ENCODE results near the gene SYTL1.

The SYTL1 gene

GRCh38 chr1:27380766-27381733 lies 39.2 kb downstream of the SYTL1 start:
- in situ Hi-C loops (cut with MboI; ENCODE audit: low sequenced_read_pairs): no loop called here

DNA sequence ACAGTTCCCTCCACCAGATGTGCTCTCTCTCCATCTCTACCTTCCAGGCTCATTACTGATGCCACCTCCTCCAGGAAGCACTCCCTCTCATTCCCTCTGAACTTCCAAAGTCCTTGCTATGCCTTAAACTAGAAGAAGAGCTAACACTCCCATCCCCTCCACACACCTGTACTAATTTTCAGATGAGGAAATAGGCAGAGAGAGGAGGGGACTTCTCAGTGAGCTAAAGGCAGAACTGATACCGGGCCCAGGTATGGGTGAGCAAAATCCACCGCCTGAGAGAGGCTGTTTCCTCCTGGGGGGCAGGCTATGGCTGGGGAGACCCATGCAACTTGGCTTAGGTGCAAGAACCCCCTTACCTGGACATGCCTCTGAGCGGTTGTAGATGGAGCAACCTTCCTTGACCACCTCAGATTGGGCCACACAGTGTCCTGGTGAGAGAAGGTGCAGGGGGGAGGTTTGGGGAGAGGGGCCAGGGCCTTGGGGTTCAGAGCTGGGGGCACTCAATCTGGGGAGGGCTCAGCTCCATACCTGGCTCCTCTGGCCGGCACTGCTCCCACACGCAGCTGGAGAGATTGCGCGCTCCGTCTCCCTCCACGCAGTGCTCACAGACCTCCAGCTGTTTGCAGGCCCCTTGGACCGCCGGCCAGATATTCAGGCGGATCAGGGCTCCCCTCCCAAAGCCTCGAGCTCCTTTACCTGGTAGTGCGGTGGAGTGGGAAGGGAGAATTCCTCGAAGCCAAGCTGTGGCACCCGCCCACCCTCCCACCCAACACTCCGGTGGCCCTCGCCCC lies 40.3 kb downstream of the SYTL1 start:
- in situ Hi-C loops (cut with MboI; ENCODE audit: low sequenced_read_pairs): no loop called here

GRCh38 chr1:27383039-27383605 lies 41.3 kb downstream of the SYTL1 start, which contains the start of gene CD164L2:
Gene CD164L2, minus strand, starts transcription at chr1:27383333. Its CDS starts 94 bp downstream, at chr1:27383239.
- in situ Hi-C loops (cut with MboI; ENCODE audit: low sequenced_read_pairs): no loop called here

DNA sequence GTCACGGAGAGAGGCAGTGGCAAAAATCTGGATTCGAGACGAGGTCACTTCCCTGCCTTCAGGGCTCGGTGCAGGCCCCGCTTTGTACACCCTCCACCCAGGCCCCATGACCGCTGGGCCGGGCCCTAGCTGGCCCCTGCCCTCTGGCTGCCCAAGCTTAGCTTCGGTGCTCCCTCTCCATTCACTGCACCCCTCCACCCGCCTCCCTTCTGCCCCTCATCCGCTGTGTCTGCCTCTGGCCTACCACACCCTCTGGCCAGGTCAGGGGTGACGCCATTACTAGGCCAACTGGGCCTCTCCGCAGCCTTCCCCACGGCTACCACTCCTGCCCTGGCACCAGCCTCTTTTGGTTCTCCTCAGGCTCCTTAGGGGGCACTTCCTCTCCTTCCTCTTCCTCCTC lies 41.8 kb downstream of the SYTL1 start:
- in situ Hi-C loops (cut with MboI; ENCODE audit: low sequenced_read_pairs): no loop called here

- in situ Hi-C loops (cut with MboI; ENCODE audit: low sequenced_read_pairs): loop anchor here (5.0 kb wide), 1 partner anchor 82 kb away; no protein-coding TSS in a partner anchor
These were observed 43.0 kb downstream of the SYTL1 start for GRCh38 chr1:27384797-27385196.

DNA sequence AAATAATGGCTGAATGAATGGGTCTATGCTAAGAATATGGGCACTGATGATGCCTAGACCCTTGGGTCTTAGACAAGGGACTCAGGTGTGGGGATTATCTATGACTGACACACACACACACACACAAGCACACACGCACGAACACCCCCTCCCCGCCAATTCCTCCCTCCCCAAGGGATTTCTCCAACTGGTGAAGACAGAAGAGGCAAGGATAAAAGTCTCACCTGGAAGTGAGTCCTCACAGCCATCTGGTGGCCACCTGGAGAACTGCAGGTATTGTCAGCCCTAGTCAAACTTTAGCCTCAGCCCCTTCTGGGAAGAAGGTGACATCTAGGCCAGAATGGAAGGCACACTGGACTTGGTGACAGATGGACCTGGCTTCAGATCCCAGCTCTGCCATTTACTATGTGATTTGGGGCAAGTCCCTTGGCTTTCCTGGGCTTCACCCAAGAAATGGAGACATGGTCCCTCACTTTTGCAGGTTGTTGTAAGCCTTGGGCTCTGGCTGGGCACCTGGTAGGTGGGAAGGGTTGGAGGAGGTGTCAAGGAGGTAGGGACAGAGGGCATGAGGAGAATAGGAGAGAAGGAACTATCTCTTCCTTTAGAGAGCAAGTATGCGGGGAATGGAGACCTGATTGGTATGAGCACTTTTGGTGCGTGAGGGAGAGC lies 46.6 kb downstream of the SYTL1 start:
- in situ Hi-C loops (cut with MboI; ENCODE audit: low sequenced_read_pairs): loop anchor here (5.0 kb wide), 1 partner anchor 86 kb away; no protein-coding TSS in a partner anchor

GRCh38 chr1:27391511-27392095 lies 49.8 kb downstream of the SYTL1 start:
- in situ Hi-C loops (cut with MboI; ENCODE audit: low sequenced_read_pairs): loop anchor here (5.0 to 10.0 kb wide), 3 partner anchors 216 to 289 kb away; no protein-coding TSS in a partner anchor

- in situ Hi-C loops (cut with MboI; ENCODE audit: low sequenced_read_pairs): loop anchor here (5.0 to 10.0 kb wide), 3 partner anchors 215 to 290 kb away; no protein-coding TSS in a partner anchor
These were observed 50.4 kb downstream of the SYTL1 start, which contains the start of gene GPR3 for GRCh38 chr1:27392096-27392777. Gene GPR3, plus strand, starts transcription at chr1:27392622. Its CDS starts 1,177 bp downstream, at chr1:27393799.

DNA sequence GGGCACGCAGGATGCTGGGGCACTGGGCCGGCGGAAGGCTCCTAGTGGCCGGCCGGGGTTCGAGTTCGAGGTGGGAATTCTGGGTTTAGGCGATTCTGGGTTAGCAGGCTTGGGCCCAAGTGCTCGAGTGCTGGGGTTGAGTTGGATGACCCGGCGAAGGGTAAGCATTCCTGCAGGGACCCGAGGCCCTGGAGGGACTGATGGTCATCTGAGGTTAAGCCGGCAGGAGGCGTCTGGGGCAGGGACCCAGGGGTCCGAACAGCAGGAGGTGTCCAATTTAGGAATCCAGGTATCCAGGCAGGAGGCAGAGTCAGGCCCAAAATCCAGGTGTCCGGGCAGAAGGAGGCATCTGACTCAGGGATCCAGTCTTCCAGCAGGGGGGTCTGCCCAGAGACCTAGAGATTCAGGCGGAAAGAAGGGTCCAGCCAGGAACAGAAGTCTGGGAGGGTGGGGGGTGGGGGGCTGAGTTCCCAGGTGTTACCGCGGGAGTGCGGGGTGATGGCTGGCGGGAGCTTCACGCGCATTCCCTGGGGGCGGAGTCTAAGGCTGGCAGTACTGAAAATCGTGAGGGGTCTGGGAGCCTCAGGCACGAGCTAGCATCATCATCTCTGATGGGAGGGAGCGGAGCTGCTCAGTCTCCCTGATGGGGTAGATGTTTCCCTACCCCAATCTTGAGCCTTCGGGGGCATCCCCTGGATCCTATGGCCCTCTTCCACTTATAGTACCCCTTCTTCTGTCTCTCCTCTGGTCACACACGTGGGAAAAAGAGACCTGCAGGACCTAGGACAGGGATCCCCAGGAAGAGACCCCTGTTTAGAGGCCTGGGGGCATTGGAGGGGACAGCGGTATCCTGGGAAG lies 51.2 kb downstream of the SYTL1 start:
- in situ Hi-C loops (cut with MboI; ENCODE audit: low sequenced_read_pairs): loop anchor here (5.0 to 10.0 kb wide), 3 partner anchors 214 to 291 kb away; no protein-coding TSS in a partner anchor

DNA sequence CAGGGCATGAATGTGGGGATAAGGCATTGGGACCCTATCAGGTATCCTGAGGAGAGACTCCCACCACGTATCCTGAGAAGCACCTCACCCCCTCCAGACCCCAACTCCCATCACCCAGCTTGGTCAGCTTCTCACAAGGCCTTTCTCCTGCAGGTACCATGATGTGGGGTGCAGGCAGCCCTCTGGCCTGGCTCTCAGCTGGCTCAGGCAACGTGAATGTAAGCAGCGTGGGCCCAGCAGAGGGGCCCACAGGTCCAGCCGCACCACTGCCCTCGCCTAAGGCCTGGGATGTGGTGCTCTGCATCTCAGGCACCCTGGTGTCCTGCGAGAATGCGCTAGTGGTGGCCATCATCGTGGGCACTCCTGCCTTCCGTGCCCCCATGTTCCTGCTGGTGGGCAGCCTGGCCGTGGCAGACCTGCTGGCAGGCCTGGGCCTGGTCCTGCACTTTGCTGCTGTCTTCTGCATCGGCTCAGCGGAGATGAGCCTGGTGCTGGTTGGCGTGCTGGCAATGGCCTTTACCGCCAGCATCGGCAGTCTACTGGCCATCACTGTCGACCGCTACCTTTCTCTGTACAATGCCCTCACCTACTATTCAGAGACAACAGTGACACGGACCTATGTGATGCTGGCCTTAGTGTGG lies 51.9 kb downstream of the SYTL1 start:
- in situ Hi-C loops (cut with MboI; ENCODE audit: low sequenced_read_pairs): loop anchor here (5.0 to 10.0 kb wide), 3 partner anchors 214 to 291 kb away; no protein-coding TSS in a partner anchor

DNA sequence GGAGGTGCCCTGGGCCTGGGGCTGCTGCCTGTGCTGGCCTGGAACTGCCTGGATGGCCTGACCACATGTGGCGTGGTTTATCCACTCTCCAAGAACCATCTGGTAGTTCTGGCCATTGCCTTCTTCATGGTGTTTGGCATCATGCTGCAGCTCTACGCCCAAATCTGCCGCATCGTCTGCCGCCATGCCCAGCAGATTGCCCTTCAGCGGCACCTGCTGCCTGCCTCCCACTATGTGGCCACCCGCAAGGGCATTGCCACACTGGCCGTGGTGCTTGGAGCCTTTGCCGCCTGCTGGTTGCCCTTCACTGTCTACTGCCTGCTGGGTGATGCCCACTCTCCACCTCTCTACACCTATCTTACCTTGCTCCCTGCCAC lies 52.4 kb downstream of the SYTL1 start:
- in situ Hi-C loops (cut with MboI; ENCODE audit: low sequenced_read_pairs): loop anchor here (5.0 to 10.0 kb wide), 3 partner anchors 213 to 292 kb away; no protein-coding TSS in a partner anchor

DNA sequence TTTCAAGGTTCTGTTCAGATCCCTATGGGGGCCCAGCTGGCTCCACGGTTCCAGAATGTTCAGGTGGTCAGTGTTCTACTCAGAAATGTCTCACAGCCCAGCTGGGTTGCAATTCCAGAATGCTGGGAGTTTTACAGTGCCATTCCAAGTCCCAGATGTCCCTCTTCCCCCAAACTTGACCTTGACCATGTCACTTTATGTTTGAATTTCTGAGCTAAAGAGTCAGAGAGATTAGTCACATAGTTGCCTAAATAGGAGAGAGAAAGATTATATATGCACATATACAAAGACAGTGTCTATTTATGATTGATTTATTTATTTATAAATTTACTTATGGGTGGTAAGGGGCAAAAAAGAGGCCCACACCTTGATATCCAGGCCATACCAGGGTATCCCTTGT lies 53.1 kb downstream of the SYTL1 start:
- in situ Hi-C loops (cut with MboI; ENCODE audit: low sequenced_read_pairs): loop anchor here (5.0 to 10.0 kb wide), 4 partner anchors 212 to 348 kb away; no protein-coding TSS in a partner anchor

GRCh38 chr1:27395441-27396195 lies 53.8 kb downstream of the SYTL1 start:
- in situ Hi-C loops (cut with MboI; ENCODE audit: low sequenced_read_pairs): loop anchor here (5.0 to 10.0 kb wide), 2 partner anchors 269 to 348 kb away; no protein-coding TSS in a partner anchor

GRCh38 chr1:27397110-27397509 lies 55.3 kb downstream of the SYTL1 start:
- in situ Hi-C loops (cut with MboI; ENCODE audit: low sequenced_read_pairs): loop anchor here (5.0 to 10.0 kb wide), 2 partner anchors 268 to 350 kb away; no protein-coding TSS in a partner anchor

- in situ Hi-C loops (cut with MboI; ENCODE audit: low sequenced_read_pairs): loop anchor here (5.0 to 10.0 kb wide), 2 partner anchors 267 to 350 kb away; no protein-coding TSS in a partner anchor
These were observed 55.9 kb downstream of the SYTL1 start for GRCh38 chr1:27397749-27398148.

DNA sequence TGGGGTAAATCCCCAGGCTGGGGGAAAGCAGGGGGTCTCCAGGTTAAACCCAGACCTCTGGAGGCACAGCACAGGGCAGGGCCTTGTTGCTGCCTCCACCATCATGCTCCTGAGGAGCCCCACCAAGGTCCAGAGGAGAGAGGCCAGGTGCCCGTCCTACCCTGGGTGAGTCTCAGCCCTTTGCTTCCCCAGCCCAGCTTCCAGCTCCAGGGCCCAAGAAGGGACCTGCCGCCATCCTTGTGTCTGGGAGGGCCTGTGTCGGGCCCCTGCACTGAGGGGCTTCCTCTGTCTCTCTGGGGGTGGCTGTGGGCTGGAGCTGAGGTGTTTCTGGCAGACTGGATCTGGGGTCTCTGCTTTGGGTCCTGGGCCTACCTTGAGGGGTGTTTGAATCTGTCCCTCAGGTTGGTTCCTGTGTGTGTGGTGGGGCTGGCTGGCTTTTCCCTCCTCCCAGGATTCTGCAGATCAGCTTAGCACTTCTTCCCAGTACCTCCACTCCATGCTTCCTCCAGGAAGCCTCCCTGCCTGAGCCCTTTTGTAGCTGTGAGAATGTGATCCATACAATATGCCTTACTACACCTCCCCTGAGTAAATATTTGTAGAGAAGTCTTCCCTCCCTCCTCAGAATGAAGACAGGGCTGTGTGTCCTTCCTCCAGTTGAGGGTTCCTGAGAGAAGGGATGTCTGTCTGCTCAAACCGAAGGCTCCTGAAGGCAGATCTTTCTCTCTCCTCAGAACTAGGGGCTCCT lies 56.8 kb downstream of the SYTL1 start:
- in situ Hi-C loops (cut with MboI; ENCODE audit: low sequenced_read_pairs): loop anchor here (5.0 to 10.0 kb wide), 2 partner anchors 266 to 351 kb away; no protein-coding TSS in a partner anchor
